Left ventricle myocardium inferior (tissue), 1 donor: Measurements from ENCODE around the gene FRAT2. TPM values are rescaled to one million over a fixed set of nuclear protein-coding genes. Genes with fewer than 3 reads are reported as not detected.

Source experiments
- DNase-seq: peaks from one replicate; pipeline ENCODE4 v3.0.0-alpha.2; 2020
- H3K27ac ChIP-seq: fragments of 200-600 bp; replicated peaks from 2 replicates; pipeline ENCODE4 v1.8.0; 2021
- H3K27me3 ChIP-seq: fragments of 200-600 bp; 2 replicates; pipeline ENCODE4 v1.8.0; 2021; ENCODE audit warnings: low read depth
- H3K36me3 ChIP-seq: fragments of 200-600 bp; 2 replicates; pipeline ENCODE4 v1.8.0; 2021
- H3K4me1 ChIP-seq: fragments of 200-600 bp; 2 replicates; pipeline ENCODE4 v1.8.0; 2021
- H3K4me3 ChIP-seq: fragments of 200-600 bp; 2 replicates; pipeline ENCODE4 v1.8.0; 2021; ENCODE audit warnings: mild to moderate bottlenecking, moderate library complexity
- H3K9me3 ChIP-seq: fragments of 200-600 bp; replicated peaks from 2 replicates; pipeline ENCODE4 v1.8.0; 2021
- intact Hi-C: fragments of 100-400 bp; cut with micrococcal nuclease; formaldehyde crosslinking; loops from one replicate; pipeline ENCODE4 v1.11.0; 2022
- total RNA-seq: library from RNA; stranded (reverse); fragmentation: NEBNext Ultra II Directional; extraction: Animal tissue kit (Norgen Biotek cat#: 25700); gene quantifications from one replicate; pipeline ENCODE4 v1.2.1, GENCODE V29; 2021
- TF ChIP-seq, protein P1 (sequence below): fragments of 200-600 bp; IDR thresholded peaks from 2 replicates; pipeline ENCODE4 v1.8.0; 2021; ENCODE audit warnings: antibody characterized with exemption, mild to moderate bottlenecking, borderline replicate concordance
- donor health status: DM: no; HTN: yes; CAD: no; lungs with severe emphysema.

FRAT2 gene
- total RNA-seq, 1 donor from 2014 or later: 5.9 TPM

DNA sequence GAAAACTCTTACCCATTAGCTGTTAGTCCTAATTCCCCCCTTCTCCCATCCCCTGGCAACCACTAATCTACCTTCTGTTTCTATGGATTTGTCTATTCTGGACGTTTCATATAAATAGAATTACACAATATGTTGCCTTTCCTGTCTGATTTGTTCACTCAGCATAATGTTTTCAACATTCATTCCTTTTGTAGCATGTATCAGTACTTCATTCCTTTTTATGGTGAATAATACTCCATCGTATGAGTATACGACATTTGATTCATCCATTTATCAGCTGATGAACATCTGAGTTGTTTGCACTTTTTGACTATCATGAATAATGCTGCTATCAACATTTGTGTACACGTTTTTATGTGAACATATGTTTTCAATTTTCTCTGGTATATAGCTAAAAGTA, 19.9 kb downstream of the FRAT2 start:
- intact Hi-C loops: no loop called here
- Histone ChIP-seq H3K27me3 (no peaks in the 10 kb centered on the region), H3K4me3 (no peak overlapping the region), H3K4me1 (peaks cover 12% of the 10 kb centered on the region), H3K27ac (no peak overlapping the region), H3K9me3 (no peaks in the 10 kb centered on the region), H3K36me3 (no peaks in the 10 kb centered on the region)
- no peak for DNase-seq
- TF ChIP-seq, protein P1, sequence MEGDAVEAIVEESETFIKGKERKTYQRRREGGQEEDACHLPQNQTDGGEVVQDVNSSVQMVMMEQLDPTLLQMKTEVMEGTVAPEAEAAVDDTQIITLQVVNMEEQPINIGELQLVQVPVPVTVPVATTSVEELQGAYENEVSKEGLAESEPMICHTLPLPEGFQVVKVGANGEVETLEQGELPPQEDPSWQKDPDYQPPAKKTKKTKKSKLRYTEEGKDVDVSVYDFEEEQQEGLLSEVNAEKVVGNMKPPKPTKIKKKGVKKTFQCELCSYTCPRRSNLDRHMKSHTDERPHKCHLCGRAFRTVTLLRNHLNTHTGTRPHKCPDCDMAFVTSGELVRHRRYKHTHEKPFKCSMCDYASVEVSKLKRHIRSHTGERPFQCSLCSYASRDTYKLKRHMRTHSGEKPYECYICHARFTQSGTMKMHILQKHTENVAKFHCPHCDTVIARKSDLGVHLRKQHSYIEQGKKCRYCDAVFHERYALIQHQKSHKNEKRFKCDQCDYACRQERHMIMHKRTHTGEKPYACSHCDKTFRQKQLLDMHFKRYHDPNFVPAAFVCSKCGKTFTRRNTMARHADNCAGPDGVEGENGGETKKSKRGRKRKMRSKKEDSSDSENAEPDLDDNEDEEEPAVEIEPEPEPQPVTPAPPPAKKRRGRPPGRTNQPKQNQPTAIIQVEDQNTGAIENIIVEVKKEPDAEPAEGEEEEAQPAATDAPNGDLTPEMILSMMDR: no peak

DNA sequence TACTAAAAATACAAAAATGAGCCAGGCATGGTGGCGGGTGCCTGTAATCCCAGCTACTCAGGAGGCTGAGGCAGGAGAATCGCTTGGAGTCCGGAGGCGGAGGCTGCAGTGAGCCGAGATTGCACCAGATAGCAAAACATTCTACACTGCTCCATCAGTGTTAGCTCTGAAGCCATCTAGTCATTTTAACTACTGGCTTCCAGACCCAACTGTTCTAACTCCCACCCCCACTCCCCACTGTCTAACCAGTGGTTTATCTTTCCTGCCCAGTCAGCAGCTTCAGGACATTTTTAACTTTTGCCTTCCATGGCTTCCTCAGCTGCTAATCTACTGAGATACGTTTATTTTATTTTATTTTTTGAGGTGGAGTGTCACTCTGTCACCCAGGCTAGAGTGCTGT, 21.6 kb downstream of the FRAT2 start:
- intact Hi-C loops: no loop called here
- no peak overlapping the region for H3K27ac ChIP-seq
- H3K36me3 ChIP-seq: no peaks in the 10 kb centered on the region
- H3K27me3 ChIP-seq: no peaks in the 10 kb centered on the region
- DNase-seq: no peak
- H3K4me1 ChIP-seq: no peaks in the 10 kb centered on the region
- H3K4me3 ChIP-seq: no peak overlapping the region
- no peaks in the 10 kb centered on the region for H3K9me3 ChIP-seq
- TF ChIP-seq, protein P1: no peak

DNA sequence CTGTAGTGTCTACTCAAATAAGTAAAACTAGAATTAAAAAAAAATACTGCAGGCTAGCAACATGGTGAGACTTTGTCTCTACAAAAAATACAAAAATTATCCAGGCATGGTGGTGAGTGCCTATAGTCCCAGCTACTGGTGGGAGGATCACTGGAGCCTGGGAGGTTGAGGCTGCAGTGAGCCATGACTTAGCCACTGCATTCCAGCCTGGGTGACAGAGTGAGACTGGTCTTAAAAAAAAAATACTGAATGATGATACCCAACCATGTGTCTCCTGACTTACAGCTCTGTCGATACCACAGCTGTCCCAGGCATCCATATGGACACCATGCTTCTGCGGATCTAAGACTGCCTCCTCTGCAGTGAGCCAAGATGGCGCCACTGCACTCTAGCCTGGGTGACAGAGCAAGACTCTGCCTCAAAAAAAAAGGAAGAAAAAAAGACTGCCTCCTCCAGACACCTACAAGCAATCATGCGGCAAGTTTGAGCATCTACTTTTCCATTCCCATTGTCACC, 23.4 kb downstream of the FRAT2 start:
- TF ChIP-seq, protein P1: no peak
- intact Hi-C loops: no loop called here
- H3K27me3 ChIP-seq: no peaks in the 10 kb centered on the region
- no peaks in the 10 kb centered on the region for H3K36me3 ChIP-seq
- no peaks in the 10 kb centered on the region for H3K4me1 ChIP-seq
- DNase-seq: no peak
- H3K9me3 ChIP-seq: no peaks in the 10 kb centered on the region
- no peak overlapping the region for H3K27ac ChIP-seq
- no peak overlapping the region for H3K4me3 ChIP-seq

DNA sequence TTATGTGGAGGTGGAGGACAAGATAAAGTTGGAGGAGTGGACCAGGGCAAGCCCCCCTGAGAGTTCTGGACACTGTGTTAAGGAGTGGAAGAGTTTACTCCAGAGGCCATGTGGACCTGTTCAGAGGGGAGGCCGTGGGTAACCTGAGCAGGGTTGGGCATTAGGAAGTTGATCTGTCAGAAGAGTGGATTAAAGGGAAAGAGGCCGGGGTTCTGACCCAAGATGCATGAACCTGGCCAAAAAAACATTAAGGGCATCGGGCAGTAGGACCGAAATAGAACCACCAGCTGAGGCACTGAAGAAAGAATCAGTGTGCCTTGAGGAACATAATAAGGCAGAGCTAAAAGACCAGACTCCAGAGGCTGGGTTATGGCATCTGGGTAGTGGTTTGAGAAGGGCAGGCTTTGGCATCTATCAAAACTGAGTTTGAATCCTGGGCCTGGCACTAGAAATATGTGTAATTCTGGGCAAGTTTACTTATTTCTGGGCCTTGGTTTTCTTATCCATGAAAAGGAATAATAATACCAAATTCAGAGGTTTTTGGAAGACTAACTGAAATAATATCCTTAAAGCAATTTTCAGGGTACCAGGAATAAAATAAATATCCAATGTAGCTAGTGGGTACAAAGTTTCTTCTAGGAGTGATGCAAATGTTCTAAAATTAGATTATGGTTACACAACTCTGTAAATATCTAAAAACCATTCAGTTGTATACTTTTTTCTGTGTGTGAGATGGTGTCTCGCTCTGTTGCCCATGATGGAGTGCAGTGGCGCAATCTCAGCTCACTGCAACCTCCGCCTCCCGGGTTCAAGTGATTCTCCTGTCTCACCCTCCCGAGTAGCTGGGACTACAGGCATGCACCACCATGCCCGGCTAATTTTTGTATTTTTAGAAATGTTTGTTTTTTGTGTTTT, 26.4 kb downstream of the FRAT2 start:
- Histone ChIP-seq H3K4me1 (no peaks in the 10 kb centered on the region), H3K27me3 (no peaks in the 10 kb centered on the region), H3K9me3 (no peaks in the 10 kb centered on the region), H3K27ac (no peak overlapping the region), H3K4me3 (no peak overlapping the region), H3K36me3 (no peaks in the 10 kb centered on the region)
- intact Hi-C loops: no loop called here
- TF ChIP-seq, protein P1: no peak
- no peak for DNase-seq

DNA sequence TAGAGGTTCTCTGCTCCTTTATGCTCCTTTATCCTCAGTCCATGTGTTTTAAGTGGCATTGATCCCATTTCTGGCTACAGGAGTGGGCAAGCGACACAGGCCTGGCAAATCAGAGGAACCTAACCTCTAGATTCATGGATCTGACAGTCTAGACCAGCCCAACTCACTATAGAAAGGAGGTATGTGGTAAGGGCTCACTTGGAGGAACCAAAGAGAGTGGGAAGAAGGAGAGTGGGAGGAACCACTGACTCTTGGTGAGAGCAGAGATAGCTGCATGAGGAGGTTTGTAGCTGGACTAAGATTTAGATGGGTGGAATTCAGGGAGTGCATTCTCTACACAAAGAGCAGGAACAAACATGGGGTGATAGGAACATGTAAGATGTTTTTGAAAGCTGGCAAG, 27.1 kb downstream of the FRAT2 start:
- intact Hi-C loops: no loop called here
- Histone ChIP-seq H3K9me3 (no peaks in the 10 kb centered on the region), H3K27me3 (no peaks in the 10 kb centered on the region), H3K4me1 (no peaks in the 10 kb centered on the region), H3K36me3 (no peaks in the 10 kb centered on the region), H3K27ac (no peak overlapping the region), H3K4me3 (no peak overlapping the region)
- TF ChIP-seq, protein P1: no peak
- DNase-seq: no peak
